Measurements from ENCODE around the gene ELOVL3.

Gene ELOVL3

DNA sequence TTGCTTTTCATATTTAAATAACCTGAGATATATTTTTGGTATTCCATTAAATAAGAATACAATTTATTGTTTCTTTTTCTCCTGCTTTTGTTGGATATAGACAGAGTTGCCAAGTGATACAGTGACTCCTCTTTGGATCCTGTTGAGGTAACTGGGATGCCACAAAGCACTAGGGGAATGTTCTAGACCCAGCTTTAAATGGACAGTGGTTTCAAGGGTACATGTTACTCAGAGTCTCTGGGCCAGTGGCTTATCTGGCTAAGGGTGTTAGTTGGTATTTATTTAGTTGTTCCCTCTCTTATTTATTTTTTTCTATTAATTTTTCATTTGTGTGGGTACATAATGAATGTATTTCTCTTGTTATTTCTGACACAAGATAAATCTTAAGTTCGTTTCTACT is 28.3 kb downstream of the ELOVL3 start:
- Histone ChIP-seq H3K4me2 (ENCODE audit: insufficient read depth, low read length) (no peak overlapping the region), H3K4me1 (ENCODE audit: insufficient read depth, low read length) (no peaks in the 10 kb centered on the region), H2AFZ (ENCODE audit: low read depth, low read length) (no peak overlapping the region), H3K79me2 (ENCODE audit: insufficient read depth, low read length) (peaks cover 95% of the 10 kb centered on the region), H3K9ac (ENCODE audit: low read depth, low read length) (no peak overlapping the region), H3K9me3 (ENCODE audit: insufficient read depth, low read length, severe bottlenecking) (no peaks in the 10 kb centered on the region), H3K27ac (ENCODE audit: low read length) (no peak overlapping the region), H3K27me3 (ENCODE audit: insufficient read depth, low read length, poor library complexity) (no peaks in the 10 kb centered on the region), H3K4me3 (ENCODE audit: low read depth in 1 of 2, low read length in 2 of 2) (no peak overlapping the region), H3K36me3 (ENCODE audit: insufficient read depth, low read length) (peaks cover 18% of the 10 kb centered on the region; the same call in 1 of the 2 replicates), H4K20me1 (ENCODE audit: insufficient read depth, low read length) (peaks cover 33% of the 10 kb centered on the region; the same call in 1 of the 2 replicates)
- no peak for TF ChIP-seq CTCF (IDR thresholded peaks at IDR 0.05; ENCODE audit: borderline replicate concordance, extremely low read depth, low read length, poor library complexity, severe bottlenecking)
- no peak for TF ChIP-seq EZH2 (IDR thresholded peaks at IDR 0.05; ENCODE audit: borderline replicate concordance, low read depth, low read length, severe bottlenecking)
- no peak for ATAC-seq (ENCODE audit: insufficient read depth, low read depth)
- no peak for DNase-seq

- no peak for ATAC-seq (ENCODE audit: insufficient read depth, low read depth)
- peaks cover 33% of the 10 kb centered on the region; the same call in 1 of the 2 replicates for H4K20me1 ChIP-seq (ENCODE audit: insufficient read depth, low read length)
These were observed 29.3 kb downstream of the ELOVL3 start for GRCh38 chr10:102255404-102255803.

DNA sequence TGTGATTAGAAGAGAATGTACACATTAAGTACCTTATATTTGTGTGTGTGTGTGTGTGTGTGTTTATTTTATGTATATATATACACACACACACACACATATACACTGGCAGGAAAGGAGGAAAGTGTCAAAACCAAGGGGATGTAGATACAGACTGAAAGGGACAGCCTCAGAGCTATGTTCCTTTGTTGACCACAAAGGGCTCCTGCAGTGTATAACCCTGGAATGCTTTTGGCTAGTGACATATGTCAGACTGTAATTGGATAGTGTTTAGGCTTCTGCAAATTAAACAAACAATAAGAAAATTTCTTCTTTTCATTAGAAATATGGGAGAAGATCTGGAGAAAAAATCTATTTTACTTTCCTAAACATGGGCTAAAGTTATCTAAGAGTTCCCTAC is 35.1 kb downstream of the ELOVL3 start:
- H3K36me3 ChIP-seq (ENCODE audit: insufficient read depth, low read length) = peaks cover 63% of the 10 kb centered on the region
- H3K4me3 ChIP-seq (ENCODE audit: low read depth in 1 of 2, low read length in 2 of 2) = no peak overlapping the region
- no peak overlapping the region for H3K9ac ChIP-seq (ENCODE audit: low read depth, low read length)
- H2AFZ ChIP-seq (ENCODE audit: low read depth, low read length) = no peak overlapping the region
- no peak overlapping the region for H3K4me2 ChIP-seq (ENCODE audit: insufficient read depth, low read length)
- ATAC-seq (ENCODE audit: insufficient read depth, low read depth) (no peak), DNase-seq (no peak)
- peaks cover 26% of the 10 kb centered on the region; the same call in 1 of the 2 replicates for H4K20me1 ChIP-seq (ENCODE audit: insufficient read depth, low read length)
- TF ChIP-seq CTCF (IDR thresholded peaks at IDR 0.05; ENCODE audit: borderline replicate concordance, extremely low read depth, low read length, poor library complexity, severe bottlenecking) = no peak
- TF ChIP-seq EZH2 (IDR thresholded peaks at IDR 0.05; ENCODE audit: borderline replicate concordance, low read depth, low read length, severe bottlenecking) = no peak
- H3K79me2 ChIP-seq (ENCODE audit: insufficient read depth, low read length) = peaks cover 76% of the 10 kb centered on the region
- H3K27ac ChIP-seq (ENCODE audit: low read length) = no peak overlapping the region
- no peaks in the 10 kb centered on the region for H3K27me3 ChIP-seq (ENCODE audit: insufficient read depth, low read length, poor library complexity)
- no peaks in the 10 kb centered on the region for H3K9me3 ChIP-seq (ENCODE audit: insufficient read depth, low read length, severe bottlenecking)
- no peaks in the 10 kb centered on the region for H3K4me1 ChIP-seq (ENCODE audit: insufficient read depth, low read length)

More at GRCh38 chr10:102255404-102255803, 29.3 kb downstream of the ELOVL3 start:
- Histone ChIP-seq H3K27me3 (ENCODE audit: insufficient read depth, low read length, poor library complexity) (no peaks in the 10 kb centered on the region), H3K4me2 (ENCODE audit: insufficient read depth, low read length) (no peak overlapping the region), H3K79me2 (ENCODE audit: insufficient read depth, low read length) (peaks cover 85% of the 10 kb centered on the region), H3K4me3 (ENCODE audit: low read depth in 1 of 2, low read length in 2 of 2) (no peak overlapping the region), H3K36me3 (ENCODE audit: insufficient read depth, low read length) (peaks cover 26% of the 10 kb centered on the region), H3K4me1 (ENCODE audit: insufficient read depth, low read length) (no peaks in the 10 kb centered on the region), H3K9me3 (ENCODE audit: insufficient read depth, low read length, severe bottlenecking) (no peaks in the 10 kb centered on the region), H3K9ac (ENCODE audit: low read depth, low read length) (no peak overlapping the region), H3K27ac (ENCODE audit: low read length) (no peak overlapping the region), H2AFZ (ENCODE audit: low read depth, low read length) (no peak overlapping the region)
- TF ChIP-seq EZH2 (IDR thresholded peaks at IDR 0.05; ENCODE audit: borderline replicate concordance, low read depth, low read length, severe bottlenecking) (no peak), CTCF (IDR thresholded peaks at IDR 0.05; ENCODE audit: borderline replicate concordance, extremely low read depth, low read length, poor library complexity, severe bottlenecking) (no peak)
- no peak for DNase-seq

GRCh38 chr10:102261842-102262241 is 35.7 kb downstream of the ELOVL3 start:
- Histone ChIP-seq H3K4me3 (ENCODE audit: low read depth in 1 of 2, low read length in 2 of 2) (no peak overlapping the region), H3K9ac (ENCODE audit: low read depth, low read length) (no peak overlapping the region), H3K27ac (ENCODE audit: low read length) (no peak overlapping the region), H3K36me3 (ENCODE audit: insufficient read depth, low read length) (peaks cover 69% of the 10 kb centered on the region), H3K4me1 (ENCODE audit: insufficient read depth, low read length) (no peaks in the 10 kb centered on the region), H3K9me3 (ENCODE audit: insufficient read depth, low read length, severe bottlenecking) (no peaks in the 10 kb centered on the region), H3K79me2 (ENCODE audit: insufficient read depth, low read length) (peaks cover 74% of the 10 kb centered on the region), H4K20me1 (ENCODE audit: insufficient read depth, low read length) (peaks cover 27% of the 10 kb centered on the region; the same call in 1 of the 2 replicates), H3K27me3 (ENCODE audit: insufficient read depth, low read length, poor library complexity) (no peaks in the 10 kb centered on the region), H3K4me2 (ENCODE audit: insufficient read depth, low read length) (no peak overlapping the region), H2AFZ (ENCODE audit: low read depth, low read length) (no peak overlapping the region)
- ATAC-seq (ENCODE audit: insufficient read depth, low read depth) (no peak), DNase-seq (no peak)
- TF ChIP-seq EZH2 (IDR thresholded peaks at IDR 0.05; ENCODE audit: borderline replicate concordance, low read depth, low read length, severe bottlenecking) (no peak), CTCF (IDR thresholded peaks at IDR 0.05; ENCODE audit: borderline replicate concordance, extremely low read depth, low read length, poor library complexity, severe bottlenecking) (no peak)
